Measurements from ENCODE around the gene YIPF1.
"Not testable (repeated sequence)": the region's sequence is repeated elsewhere in the genome, so short reads cannot be mapped to it uniquely, and the experiment has no call there.

The YIPF1 gene

DNA sequence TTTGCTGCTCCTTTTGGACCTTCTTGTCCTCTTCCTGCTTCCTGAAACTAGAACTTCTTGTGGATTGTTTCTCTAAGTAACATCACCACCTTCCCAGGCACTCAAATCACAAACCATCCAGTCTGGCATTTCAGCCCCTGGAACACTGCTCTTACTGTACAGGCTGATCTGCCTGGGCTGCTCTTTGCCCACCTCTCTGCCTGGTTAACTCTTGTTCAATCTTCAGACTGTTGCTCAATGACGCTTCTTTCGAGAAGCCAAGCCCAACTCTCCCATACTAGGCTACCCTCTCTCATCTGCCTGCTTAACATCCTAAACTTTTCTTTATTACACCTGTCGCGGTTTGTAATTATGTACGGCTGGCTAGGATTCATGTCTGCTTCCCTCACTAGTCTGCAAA lies 5.0 kb upstream of the YIPF1 start:
- no peak for DNase-seq (ENCODE audit: low spot score)

GRCh38 chr1:53893999-53894636 lies 4.5 kb upstream of the YIPF1 start, which contains the start of gene DIO1:
TSS of gene DIO1 (plus strand) at chr1:53894187. CDS start at chr1:53894211, 24 bp downstream.
- no peak for DNase-seq (ENCODE audit: low spot score)

GRCh38 chr1:53892911-53893310 lies 3.3 kb upstream of the YIPF1 start:
- DNase-seq (ENCODE audit: low spot score), result no peak

DNA sequence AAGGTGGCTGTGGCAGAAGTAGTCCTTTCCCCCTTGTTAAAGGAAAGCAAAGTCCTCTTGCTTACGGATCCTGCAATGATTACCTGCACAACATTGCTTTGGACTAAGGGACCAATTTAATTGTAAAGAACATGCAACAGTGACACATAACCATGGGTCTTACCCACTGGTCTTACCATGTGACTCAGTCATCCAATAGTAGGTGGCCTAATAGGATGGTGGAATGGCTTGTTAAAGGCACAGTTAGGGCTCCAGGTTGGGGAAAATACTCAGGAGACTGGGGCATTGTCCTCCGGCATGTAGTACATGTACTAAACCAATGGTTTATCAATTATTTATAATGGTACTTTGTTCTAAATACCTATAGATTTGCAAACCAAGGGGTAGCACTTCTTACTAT lies 2.1 kb upstream of the YIPF1 start:
- DNase-seq (ENCODE audit: low spot score), result no peak

DNA sequence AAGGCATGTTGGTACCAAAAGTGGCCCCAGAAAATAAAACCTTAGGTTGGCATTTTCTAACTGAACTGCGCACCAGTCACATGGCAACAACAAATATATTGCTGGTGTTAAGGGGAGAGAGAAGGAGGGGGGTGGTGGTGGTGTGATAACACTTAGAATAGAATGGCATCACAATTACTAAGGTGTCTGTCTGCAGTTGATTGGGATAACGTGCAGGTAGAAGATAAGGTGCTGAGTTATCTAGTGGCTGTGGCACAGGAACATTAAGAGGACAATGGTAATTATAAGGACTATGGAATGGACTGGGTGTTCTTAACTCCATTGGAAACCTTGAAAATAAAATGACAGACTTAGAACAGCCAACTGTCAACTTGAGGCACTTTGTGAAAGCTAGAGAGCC lies 1.4 kb upstream of the YIPF1 start:
- no peak for DNase-seq (ENCODE audit: low spot score)

DNA sequence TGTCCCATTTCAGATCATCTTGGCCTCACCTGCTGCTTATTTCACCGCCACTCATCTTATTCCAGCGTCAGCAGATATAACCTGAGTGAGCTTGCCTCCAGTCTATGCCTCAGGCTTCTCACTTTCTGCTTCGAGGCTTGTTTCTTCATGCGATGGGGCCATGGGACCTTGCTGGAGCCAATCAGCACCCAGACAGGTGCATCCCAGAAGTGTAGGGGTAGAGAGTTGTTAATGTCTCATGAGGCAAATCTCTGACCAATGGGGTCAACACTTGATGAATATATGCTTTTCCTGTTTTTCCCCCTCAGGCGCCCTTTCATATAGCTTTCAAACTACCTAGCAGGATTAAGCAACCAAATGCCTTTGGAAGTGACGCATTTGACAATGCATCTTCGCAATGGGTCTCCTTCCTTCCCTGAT lies 935 bp upstream of the YIPF1 start:
- DNase-seq (ENCODE audit: low spot score), result no peak

- no peak for DNase-seq (ENCODE audit: low spot score)
These were observed 916 bp downstream of the YIPF1 start for GRCh38 chr1:53888681-53889080.

- DNase-seq (ENCODE audit: low spot score), result not testable (repeated sequence)
These were observed 6.0 kb downstream of the YIPF1 start for GRCh38 chr1:53883600-53883999.

DNA sequence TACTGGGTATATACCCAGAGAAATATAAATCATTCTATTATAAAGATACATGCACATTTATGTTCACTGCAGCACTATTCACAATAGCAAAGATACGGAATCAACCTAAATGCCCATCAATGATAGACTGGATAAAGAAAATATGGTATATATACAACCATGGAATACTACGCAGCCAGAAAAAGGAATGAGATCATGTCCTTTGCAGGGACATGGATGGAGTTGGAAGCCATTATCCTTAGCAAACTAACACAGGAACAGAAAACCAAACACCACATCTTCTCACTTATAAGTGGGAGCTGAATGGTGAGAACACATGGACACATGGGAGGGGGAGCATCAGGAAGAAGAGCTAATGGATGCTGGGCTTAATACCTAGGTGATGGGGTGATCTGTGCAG lies 7.7 kb downstream of the YIPF1 start:
- DNase-seq (ENCODE audit: low spot score), result not testable (repeated sequence)

DNA sequence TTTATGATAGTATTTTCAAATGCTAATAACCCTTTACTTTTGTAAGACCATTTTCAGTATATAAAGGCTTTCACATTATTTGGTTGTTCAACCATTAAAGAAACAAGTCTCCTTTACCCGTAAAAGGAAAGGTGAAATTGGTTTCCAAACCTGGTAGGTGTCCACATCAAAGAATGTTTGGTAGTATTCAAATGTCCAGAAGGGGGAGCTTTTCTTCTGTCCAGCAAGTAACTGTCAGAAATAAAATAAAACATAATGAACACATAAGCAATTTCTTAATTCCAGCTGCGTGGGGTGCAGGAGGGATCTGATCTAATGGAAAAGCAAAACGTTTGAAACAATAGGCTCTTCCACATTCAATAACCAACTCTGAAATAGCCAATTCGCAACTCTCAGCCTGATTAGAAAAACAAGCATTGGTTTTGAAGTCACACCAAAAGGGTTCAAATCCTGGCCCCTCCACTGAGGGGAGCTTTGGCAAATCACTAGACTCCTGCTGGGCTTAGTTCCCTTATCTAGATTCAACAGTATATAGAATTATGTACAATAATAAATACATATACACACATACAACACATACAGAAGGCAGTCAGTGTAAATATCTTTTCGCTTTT lies 11.0 kb downstream of the YIPF1 start:
- DNase-seq (ENCODE audit: low spot score), result peak; percentile 58

GRCh38 chr1:53875150-53875549 lies 14.4 kb downstream of the YIPF1 start:
- DNase-seq (ENCODE audit: low spot score), result not testable (repeated sequence)

DNA sequence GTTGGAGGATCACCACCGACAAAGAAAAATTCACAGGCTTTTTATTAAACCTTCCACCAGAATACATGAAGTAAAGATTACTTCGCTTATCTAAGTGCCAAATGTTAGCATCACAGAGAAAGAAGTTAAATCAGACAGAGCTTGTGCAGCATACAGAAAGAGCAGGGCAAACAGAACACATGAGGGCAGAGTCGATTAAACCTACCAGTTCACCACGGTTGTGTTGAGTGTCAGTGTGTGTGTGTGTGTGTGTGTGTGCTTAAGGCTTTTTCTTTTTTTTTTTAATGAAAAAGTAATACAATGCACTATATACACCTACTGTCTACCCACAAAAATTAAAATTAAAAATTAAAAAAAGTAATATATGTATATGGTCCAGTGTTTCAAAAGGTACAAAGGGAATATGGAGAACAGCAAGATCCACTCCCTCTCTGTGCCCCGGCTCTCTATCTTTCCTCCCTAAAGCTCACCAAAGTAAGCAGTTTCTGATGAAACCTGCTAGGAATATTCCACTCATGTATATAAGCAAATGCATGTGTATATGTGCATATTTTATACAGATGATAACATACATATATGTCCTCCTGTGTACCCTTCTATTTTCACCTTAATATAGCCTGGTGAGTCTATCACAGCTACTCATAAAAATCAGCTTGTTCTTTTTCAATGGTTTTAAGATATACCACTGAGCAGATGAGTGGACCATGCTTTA lies 17.7 kb downstream of the YIPF1 start:
- DNase-seq (ENCODE audit: low spot score), result no peak

- DNase-seq (ENCODE audit: low spot score), result no peak
These were observed 18.4 kb downstream of the YIPF1 start for GRCh38 chr1:53871221-53871620.

DNA sequence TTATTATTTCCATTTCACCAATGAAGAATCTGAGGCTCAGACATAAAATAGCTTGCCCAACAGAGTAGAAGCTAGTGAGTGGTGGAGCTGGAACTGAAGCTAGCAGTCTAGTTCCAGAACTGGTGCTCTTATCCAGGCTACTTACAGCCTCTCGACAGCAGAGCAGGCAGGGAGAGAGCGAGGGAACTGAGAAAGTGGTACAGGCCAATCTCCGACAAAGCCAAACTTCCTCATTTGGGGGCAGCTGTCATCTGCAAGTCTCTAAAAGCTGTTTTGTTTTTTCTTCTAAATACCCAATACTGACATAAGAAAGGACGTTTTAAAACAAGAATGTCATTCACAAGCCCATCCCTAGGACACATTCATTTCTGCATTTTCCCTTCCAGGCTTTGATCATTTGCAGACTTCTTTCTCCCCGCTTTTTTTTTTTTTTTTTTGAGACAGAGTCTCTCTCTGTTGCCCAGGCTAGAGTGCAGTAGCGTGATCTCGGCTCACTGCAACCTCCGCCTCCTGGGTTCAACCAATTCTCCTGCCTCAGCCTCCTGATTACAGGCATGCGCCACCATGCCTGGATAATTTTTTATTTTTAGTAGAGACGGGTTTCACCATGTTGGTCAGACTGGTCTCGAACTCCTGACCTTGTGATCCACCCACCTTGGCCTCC lies 20.0 kb downstream of the YIPF1 start:
- no peak for DNase-seq (ENCODE audit: low spot score)

GRCh38 chr1:53868565-53868964 lies 21.0 kb downstream of the YIPF1 start:
- no peak for DNase-seq (ENCODE audit: low spot score)

GRCh38 chr1:53862507-53862906 lies 27.1 kb downstream of the YIPF1 start:
- DNase-seq (ENCODE audit: low spot score), result no peak

GRCh38 chr1:53860967-53861411 lies 28.6 kb downstream of the YIPF1 start:
- DNase-seq (ENCODE audit: low spot score), result peak; percentile 72

- no peak for DNase-seq (ENCODE audit: low spot score)
These were observed 37.9 kb downstream of the YIPF1 start for GRCh38 chr1:53851571-53852285.

GRCh38 chr1:53850082-53850673 lies 39.4 kb downstream of the YIPF1 start:
- no peak for DNase-seq (ENCODE audit: low spot score)

DNA sequence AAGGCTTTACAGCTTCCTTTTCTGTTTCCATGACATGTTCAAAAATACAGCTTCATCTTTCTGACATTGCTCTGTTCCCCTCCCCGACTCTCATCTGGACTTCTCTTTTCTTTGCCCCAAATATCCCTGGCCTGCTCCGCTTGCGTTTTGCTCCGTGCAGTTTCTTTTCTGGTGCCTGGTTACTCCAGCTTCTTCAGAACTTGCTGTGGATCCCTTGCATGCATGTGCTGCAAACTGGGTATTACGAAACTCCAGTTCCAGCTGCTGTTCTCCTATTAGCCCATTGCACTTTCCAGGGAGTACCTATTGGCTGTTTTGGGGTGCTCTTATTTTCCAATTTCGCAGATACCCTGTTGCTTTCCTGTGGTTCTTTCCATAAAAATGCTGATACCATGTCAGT lies 41.6 kb downstream of the YIPF1 start:
- no peak for DNase-seq (ENCODE audit: low spot score)

- no peak for DNase-seq (ENCODE audit: low spot score)
These were observed 47.2 kb downstream of the YIPF1 start for GRCh38 chr1:53842347-53842746.

DNA sequence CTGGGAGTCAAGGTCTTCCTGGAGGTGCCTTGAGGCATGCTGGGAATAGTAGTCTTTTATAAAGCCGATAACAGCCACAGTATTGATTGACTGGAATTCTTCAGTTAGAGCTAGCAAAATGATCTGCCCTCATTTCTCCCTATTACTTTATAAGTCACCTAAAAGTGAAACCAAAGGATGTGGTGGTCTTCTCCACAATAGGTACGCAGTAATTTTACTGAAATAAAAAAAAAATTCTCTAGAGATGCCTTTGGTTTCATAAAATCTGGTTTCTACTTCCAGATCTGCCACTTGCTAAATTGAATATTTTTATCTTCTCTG lies 51.0 kb downstream of the YIPF1 start:
- DNase-seq (ENCODE audit: low spot score), result no peak

Data from AG08395 (cell line).